ENCODE results near the gene TNP2. TPM values are rescaled to one million over a fixed set of nuclear protein-coding genes. Genes with fewer than 3 reads are reported as not detected.
A peak's percentile ranks its signal among the peaks of the same experiment; 100 is the strongest.

Gene TNP2
- total RNA-seq, 1 donor from 2014 or later: not detected

DNA sequence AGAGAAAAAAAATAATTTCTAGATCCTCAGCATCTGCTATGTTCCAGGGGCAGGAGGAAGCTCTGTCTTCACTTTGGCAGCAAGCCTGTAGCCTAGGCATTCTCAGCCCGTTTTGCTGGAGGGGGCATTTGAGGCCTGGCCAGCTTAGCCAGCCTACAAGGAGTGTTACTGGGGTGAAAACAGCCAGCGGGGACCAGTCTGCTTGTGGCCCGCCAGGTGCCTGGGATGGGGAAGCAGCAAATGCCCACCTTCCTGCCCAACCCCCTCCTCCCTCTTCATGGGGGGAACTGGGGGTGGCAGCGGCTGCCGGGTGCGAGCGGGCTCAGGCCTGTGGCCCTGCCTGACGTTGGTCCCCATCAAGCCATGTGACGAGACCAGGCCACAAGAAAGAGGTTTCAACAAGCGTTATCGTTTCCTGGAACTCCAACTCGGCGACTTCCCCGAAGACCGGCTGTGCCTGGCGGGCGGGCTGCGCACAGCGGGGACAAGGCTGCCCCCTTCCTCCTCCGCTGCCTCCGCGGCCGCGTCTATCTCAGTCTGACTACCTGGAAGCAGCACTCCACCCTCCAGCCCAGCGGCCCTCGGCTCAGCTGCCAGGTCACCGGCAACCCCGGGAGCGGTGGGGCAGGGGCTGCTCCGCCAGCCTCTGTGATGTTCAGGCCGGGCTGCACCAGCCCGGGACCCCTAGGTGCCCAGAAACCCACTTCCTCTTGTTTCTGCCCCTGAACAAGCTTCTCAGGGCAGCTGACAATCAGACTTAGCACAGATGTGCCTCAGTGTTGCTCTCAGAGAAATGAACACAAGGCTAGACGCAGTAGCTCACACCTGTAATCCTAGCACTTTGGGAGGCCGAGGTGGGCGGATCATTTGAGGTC is 36.0 kb downstream of the TNP2 start:
- Histone ChIP-seq H3K27ac (peak overlapping the region; percentile 78), H3K9me3 (no peaks in the 10 kb centered on the region), H3K4me3 (no peak overlapping the region), H3K36me3 (no peaks in the 10 kb centered on the region), H3K4me1 (peaks cover 17% of the 10 kb centered on the region), H3K27me3 (no peaks in the 10 kb centered on the region)
- peak; percentile 87 for DNase-seq
- peak; percentile 79 for ATAC-seq
- intact Hi-C loops (cut with DNase I): no loop called here
- TF ChIP-seq, protein P1, sequence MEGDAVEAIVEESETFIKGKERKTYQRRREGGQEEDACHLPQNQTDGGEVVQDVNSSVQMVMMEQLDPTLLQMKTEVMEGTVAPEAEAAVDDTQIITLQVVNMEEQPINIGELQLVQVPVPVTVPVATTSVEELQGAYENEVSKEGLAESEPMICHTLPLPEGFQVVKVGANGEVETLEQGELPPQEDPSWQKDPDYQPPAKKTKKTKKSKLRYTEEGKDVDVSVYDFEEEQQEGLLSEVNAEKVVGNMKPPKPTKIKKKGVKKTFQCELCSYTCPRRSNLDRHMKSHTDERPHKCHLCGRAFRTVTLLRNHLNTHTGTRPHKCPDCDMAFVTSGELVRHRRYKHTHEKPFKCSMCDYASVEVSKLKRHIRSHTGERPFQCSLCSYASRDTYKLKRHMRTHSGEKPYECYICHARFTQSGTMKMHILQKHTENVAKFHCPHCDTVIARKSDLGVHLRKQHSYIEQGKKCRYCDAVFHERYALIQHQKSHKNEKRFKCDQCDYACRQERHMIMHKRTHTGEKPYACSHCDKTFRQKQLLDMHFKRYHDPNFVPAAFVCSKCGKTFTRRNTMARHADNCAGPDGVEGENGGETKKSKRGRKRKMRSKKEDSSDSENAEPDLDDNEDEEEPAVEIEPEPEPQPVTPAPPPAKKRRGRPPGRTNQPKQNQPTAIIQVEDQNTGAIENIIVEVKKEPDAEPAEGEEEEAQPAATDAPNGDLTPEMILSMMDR (IDR thresholded peaks at IDR 0.05): no peak

DNA sequence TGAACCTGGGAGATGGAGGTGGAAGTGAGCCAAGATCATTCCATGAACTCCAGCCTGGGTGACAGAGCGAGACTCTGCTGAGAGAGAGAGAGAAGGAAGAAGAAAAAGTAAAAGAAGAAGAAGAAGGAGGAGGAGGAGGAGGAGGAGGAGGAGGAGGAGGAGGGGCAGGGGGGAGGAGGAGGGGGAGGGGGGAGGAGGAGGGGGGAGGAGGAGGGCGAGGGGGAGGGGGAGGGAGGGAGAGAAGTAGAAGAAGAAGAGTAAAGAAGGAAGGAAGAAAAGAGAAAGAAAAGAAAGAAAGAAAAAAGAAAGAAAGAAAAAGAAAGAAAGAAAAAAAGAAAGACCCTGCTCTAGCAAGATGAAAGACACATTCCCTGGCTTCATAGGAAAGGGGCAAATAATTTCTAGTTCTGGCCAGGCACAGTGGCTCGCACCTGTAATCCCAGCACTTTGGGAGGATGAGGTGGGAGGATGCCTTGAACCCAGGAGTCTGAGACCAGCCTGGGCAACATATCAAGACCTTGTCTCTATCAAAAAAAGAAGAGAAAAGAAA is 36.7 kb downstream of the TNP2 start:
- Histone ChIP-seq H3K27me3 (no peaks in the 10 kb centered on the region), H3K36me3 (no peaks in the 10 kb centered on the region), H3K4me1 (peaks cover 17% of the 10 kb centered on the region), H3K27ac (peak overlapping the region; percentile 78), H3K4me3 (no peak overlapping the region), H3K9me3 (no peaks in the 10 kb centered on the region)
- TF ChIP-seq, protein P1 (IDR thresholded peaks at IDR 0.05): no peak
- DNase-seq (no peak), ATAC-seq (no peak)
- intact Hi-C loops (cut with DNase I): no loop called here

DNA sequence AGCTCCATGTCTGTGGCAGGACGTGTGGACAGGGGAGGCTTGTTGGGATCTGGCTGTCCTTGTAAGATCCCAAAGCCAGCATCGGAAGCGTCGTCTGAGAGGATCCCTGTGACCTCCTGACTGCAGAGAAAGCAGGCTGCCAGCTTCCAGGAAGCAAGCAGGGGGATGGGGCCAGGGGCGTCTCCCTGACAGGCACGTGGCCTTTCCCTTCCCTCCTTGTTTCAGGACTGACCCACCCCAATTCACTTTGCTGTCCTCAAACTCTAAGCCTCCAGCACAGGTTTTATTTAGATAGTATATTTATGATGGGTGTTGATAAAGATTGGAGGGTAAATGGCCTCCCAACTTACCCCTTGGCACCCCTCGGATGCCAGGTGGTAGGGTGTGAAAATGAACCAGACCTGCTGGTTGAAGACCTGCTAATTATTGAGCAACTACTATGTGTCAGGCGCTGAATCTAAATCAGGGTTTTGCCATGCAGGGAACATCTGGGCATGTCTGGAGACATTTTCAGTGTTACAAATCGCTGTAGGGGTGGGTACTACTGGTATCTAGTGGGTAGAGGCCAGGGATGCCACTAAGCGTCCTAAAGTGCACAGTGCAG is 37.7 kb downstream of the TNP2 start:
- DNase-seq (no peak), ATAC-seq (no peak)
- Histone ChIP-seq H3K4me1 (peaks cover 12% of the 10 kb centered on the region), H3K36me3 (no peaks in the 10 kb centered on the region), H3K4me3 (no peak overlapping the region), H3K27ac (no peak overlapping the region), H3K27me3 (no peaks in the 10 kb centered on the region), H3K9me3 (no peaks in the 10 kb centered on the region)
- TF ChIP-seq, protein P1 (IDR thresholded peaks at IDR 0.05): no peak
- intact Hi-C loops (cut with DNase I): no loop called here

DNA sequence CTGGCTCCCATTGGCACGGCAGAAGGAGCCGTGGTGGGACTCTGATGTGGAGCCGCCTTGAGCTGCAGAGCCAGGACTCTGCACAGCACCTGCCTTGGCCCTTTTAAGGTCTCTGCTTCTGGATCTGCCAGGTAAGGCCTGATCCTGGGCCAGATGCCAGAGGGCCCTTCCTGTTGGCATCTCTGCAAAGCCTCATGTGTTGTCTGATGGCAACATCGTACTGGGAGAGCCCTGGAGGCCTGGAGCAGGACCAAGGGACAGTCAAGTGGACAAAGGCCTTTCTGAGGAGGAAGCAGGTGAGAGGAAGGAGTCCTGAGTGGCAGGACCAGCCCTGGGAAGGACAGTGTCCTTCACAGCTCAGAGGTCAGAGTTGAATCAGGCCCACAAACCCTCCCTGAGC is 39.2 kb downstream of the TNP2 start:
- intact Hi-C loops (cut with DNase I): no loop called here
- TF ChIP-seq, protein P1 (IDR thresholded peaks at IDR 0.05): no peak
- DNase-seq (no peak), ATAC-seq (no peak)
- Histone ChIP-seq H3K9me3 (no peaks in the 10 kb centered on the region), H3K27ac (no peak overlapping the region), H3K4me1 (peaks cover 20% of the 10 kb centered on the region), H3K36me3 (no peaks in the 10 kb centered on the region), H3K4me3 (no peak overlapping the region), H3K27me3 (no peaks in the 10 kb centered on the region)

DNA sequence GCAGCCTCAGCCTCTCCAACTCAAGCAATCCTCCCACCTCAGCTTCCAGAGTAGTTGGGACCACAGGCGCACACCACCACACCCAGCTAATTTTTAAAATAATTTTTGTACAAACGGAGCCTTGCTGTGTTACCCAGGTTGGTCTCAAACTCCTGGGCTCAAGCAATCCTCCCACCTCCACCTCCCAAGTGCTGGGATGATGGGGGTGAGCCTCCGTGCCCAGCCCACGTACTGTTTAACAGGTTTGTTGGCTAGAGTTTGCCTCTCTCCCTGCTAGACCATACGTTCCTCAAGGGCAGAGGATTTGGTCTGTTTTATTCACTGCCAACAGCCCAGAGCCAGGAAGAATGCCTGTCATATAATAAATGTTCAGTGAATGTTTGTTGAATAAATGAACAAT is 39.7 kb downstream of the TNP2 start:
- intact Hi-C loops (cut with DNase I): no loop called here
- DNase-seq: no peak
- no peaks in the 10 kb centered on the region for H3K27me3 ChIP-seq
- H3K36me3 ChIP-seq: no peaks in the 10 kb centered on the region
- H3K9me3 ChIP-seq: no peaks in the 10 kb centered on the region
- no peak overlapping the region for H3K4me3 ChIP-seq
- H3K27ac ChIP-seq: no peak overlapping the region
- no peak for ATAC-seq
- peaks cover 24% of the 10 kb centered on the region for H3K4me1 ChIP-seq
- TF ChIP-seq, protein P1 (IDR thresholded peaks at IDR 0.05): no peak

Measured in upper lobe of right lung (tissue), 1 donor.